ENCODE data around the gene ANKS4B. TPM values are rescaled to one million over a fixed set of nuclear protein-coding genes. Genes with fewer than 3 reads are reported as not detected.

ANKS4B gene
- total RNA-seq, 1 experiment from 2014 or later: not detected

DNA sequence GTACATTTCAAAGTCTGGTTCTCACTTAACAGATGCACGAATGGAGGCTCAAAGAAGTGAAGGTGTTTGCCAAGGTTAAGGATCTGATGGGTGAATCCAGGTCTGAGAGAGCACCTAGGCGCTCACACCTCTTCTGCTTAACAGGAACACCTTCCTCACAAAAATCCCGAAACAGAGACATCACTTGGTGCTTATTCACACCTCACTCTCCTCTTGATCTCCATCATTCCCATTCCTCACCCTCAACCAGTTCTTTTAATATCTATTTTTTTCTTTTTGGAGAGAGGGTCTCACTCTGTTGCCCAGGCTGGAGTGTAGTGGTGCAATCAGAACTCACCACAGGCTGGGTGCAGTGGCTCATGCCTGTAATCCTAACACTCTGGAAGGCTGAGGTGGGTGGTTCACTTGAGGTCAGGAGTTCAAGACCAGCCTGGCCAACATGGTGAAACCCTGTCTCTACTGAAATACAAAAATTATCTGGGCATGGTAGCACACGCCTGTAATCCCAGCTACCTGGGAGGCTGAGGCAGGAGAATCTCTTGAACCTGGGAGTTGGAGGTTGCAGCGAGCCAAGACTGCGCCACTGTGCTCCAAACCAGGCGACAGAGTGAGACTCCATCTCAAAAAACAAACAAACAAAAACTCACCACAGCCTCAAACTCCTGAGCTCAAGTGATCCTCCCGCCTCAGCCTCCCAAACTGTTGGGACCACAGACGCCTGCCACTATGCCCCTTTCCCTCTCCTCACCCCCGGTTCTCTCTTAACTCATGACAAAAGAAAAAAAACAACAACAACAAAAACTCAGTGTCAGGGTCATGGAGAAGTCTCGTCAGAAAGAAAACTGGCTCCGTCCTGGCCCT, 29.5 kb downstream of the ANKS4B start:
- Histone ChIP-seq H3K27me3 (ENCODE audit: control insufficient read depth, insufficient read depth, low read length) (no peaks in the 10 kb centered on the region), H3K4me3 (ENCODE audit: low read depth in 2 of 2, low read length in 2 of 2) (no peak overlapping the region), H3K4me1 (ENCODE audit: control insufficient read depth, insufficient read depth, low read length) (no peaks in the 10 kb centered on the region), H3K27ac (ENCODE audit: low read length) (no peak overlapping the region), H3K9me3 (ENCODE audit: control insufficient read depth, insufficient read depth, low read depth, low read length) (no peaks in the 10 kb centered on the region), H3K36me3 (ENCODE audit: control insufficient read depth, insufficient read depth, low read length) (no peaks in the 10 kb centered on the region)
- TF ChIP-seq, protein P1, sequence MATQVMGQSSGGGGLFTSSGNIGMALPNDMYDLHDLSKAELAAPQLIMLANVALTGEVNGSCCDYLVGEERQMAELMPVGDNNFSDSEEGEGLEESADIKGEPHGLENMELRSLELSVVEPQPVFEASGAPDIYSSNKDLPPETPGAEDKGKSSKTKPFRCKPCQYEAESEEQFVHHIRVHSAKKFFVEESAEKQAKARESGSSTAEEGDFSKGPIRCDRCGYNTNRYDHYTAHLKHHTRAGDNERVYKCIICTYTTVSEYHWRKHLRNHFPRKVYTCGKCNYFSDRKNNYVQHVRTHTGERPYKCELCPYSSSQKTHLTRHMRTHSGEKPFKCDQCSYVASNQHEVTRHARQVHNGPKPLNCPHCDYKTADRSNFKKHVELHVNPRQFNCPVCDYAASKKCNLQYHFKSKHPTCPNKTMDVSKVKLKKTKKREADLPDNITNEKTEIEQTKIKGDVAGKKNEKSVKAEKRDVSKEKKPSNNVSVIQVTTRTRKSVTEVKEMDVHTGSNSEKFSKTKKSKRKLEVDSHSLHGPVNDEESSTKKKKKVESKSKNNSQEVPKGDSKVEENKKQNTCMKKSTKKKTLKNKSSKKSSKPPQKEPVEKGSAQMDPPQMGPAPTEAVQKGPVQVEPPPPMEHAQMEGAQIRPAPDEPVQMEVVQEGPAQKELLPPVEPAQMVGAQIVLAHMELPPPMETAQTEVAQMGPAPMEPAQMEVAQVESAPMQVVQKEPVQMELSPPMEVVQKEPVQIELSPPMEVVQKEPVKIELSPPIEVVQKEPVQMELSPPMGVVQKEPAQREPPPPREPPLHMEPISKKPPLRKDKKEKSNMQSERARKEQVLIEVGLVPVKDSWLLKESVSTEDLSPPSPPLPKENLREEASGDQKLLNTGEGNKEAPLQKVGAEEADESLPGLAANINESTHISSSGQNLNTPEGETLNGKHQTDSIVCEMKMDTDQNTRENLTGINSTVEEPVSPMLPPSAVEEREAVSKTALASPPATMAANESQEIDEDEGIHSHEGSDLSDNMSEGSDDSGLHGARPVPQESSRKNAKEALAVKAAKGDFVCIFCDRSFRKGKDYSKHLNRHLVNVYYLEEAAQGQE (IDR thresholded peaks at IDR 0.05; ENCODE audit: insufficient read depth in 1 of 2, low read depth in 2 of 2, low read length in 1 of 2): no peak
- TF ChIP-seq TCF7L2 (IDR thresholded peaks at IDR 0.05; ENCODE audit: low read depth, low read length) (no peak), POLR2AphosphoS5 (IDR thresholded peaks at IDR 0.05; ENCODE audit: low read depth, low read length) (no peak), SIN3A (IDR thresholded peaks at IDR 0.05; ENCODE audit: borderline replicate concordance, insufficient read depth, low read depth, low read length) (no peak)
- TF ChIP-seq, protein P2, sequence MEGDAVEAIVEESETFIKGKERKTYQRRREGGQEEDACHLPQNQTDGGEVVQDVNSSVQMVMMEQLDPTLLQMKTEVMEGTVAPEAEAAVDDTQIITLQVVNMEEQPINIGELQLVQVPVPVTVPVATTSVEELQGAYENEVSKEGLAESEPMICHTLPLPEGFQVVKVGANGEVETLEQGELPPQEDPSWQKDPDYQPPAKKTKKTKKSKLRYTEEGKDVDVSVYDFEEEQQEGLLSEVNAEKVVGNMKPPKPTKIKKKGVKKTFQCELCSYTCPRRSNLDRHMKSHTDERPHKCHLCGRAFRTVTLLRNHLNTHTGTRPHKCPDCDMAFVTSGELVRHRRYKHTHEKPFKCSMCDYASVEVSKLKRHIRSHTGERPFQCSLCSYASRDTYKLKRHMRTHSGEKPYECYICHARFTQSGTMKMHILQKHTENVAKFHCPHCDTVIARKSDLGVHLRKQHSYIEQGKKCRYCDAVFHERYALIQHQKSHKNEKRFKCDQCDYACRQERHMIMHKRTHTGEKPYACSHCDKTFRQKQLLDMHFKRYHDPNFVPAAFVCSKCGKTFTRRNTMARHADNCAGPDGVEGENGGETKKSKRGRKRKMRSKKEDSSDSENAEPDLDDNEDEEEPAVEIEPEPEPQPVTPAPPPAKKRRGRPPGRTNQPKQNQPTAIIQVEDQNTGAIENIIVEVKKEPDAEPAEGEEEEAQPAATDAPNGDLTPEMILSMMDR (IDR thresholded peaks at IDR 0.05): no peak
- BruUV-seq (replicated peaks): no TSS peak
- no peak for ATAC-seq
- ChIA-PET POLR2A (no interaction called here), CTCF (no interaction called here)
- in situ Hi-C loops (cut with HindIII; ENCODE audit: low pct_unique_long_range_greater_than_20kb, low sequenced_read_pairs) (no loop called here), intact Hi-C loops (cut with micrococcal nuclease; ENCODE audit: unreplicated experiment) (no loop called here)
- no peak for DNase-seq (ENCODE audit: low read depth, low spot score)

DNA sequence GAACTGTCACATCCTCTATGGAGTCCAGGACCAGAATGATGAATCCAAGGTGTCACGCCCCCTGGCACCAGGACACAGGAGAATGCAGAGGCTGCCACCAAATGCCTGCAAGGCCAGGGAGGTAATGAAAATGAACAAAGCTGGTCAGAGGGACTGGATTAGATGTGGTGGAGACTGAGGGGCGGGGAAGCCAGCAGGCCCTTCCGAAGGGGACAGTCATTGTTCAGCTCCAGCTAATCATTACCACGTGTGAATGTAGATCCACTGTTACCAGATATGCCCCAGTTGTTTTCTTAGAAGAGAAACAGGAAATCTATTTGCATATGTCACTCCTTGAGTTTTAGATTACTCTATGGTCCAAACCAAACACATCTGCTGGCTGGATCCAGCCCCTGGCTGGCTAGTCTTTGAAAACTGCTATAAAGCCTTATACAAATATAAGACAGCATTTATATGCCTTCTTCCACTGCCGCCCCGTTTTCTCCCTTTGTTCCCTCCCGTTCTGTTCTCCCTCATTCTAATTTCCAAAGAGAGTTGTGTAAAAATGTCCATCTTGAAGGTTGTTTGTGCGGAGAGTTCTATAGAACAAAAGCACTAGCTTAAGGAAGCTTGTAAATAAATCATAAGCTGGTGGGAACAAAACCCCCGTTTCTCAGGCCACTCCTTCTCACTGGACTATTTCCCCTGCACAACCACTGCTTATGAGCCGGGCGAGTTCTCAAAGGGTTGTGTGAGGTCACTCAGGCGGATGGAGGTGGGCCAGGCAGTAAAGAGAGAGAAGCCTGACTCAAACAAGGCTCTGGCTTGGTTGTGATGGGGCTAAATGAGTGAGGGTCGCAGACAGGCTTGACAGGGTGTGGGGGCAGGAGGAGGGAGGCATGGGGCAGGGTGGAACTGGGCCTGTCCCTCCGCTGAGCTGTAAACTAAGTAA, 30.4 kb downstream of the ANKS4B start:
- no peak for DNase-seq (ENCODE audit: low read depth, low spot score)
- CTCF ChIA-PET: no interaction called here
- ATAC-seq: no peak

More for the DNA sequence above, 30.4 kb downstream of the ANKS4B start:
- H3K4me3 ChIP-seq (ENCODE audit: low read depth in 2 of 2, low read length in 2 of 2): no peak overlapping the region
- intact Hi-C loops (cut with micrococcal nuclease; ENCODE audit: unreplicated experiment) (no loop called here), in situ Hi-C loops (cut with HindIII; ENCODE audit: low pct_unique_long_range_greater_than_20kb, low sequenced_read_pairs) (no loop called here)
- H3K27ac ChIP-seq (ENCODE audit: low read length): no peak overlapping the region
- no peaks in the 10 kb centered on the region for H3K27me3 ChIP-seq (ENCODE audit: control insufficient read depth, insufficient read depth, low read length)
- POLR2A ChIA-PET: no interaction called here
- H3K36me3 ChIP-seq (ENCODE audit: control insufficient read depth, insufficient read depth, low read length): no peaks in the 10 kb centered on the region
- BruUV-seq (replicated peaks): no TSS peak
- H3K4me1 ChIP-seq (ENCODE audit: control insufficient read depth, insufficient read depth, low read length): no peaks in the 10 kb centered on the region
- TF ChIP-seq, protein P2 (IDR thresholded peaks at IDR 0.05): no peak
- TF ChIP-seq, protein P1 (IDR thresholded peaks at IDR 0.05; ENCODE audit: insufficient read depth in 1 of 2, low read depth in 2 of 2, low read length in 1 of 2): no peak
- TF ChIP-seq TCF7L2 (IDR thresholded peaks at IDR 0.05; ENCODE audit: low read depth, low read length): no peak
- no peaks in the 10 kb centered on the region for H3K9me3 ChIP-seq (ENCODE audit: control insufficient read depth, insufficient read depth, low read depth, low read length)
